Measurements from ENCODE around the gene MVP.
"Not testable (repeated sequence)": the region's sequence is repeated elsewhere in the genome, so short reads cannot be mapped to it uniquely, and the experiment has no call there.

Gene MVP

GRCh38 chr16:29824589-29825144, 4.4 kb downstream of the MVP start:
- DNase-seq (ENCODE audit: low spot score), result peak; percentile 50
- no peak for TF ChIP-seq CTCF (conservative IDR thresholded peaks at IDR 0.05; ENCODE audit: low read depth)
- peak overlapping the region; percentile 99 for H3K27ac ChIP-seq
- ChIA-PET POLR2A (ENCODE audit: low non-redundant PET) (interaction anchor here (0.5 kb wide), 1 partner anchor 8 kb away, joined by 10 read pairs; no protein-coding TSS in a partner anchor), CTCF (interaction anchor here (0.6 to 1.4 kb wide), 4 partner anchors 8 to 207 kb away, joined by 3 to 5 read pairs (median 4); no protein-coding TSS in a partner anchor)

GRCh38 chr16:29825145-29826044, 5.1 kb downstream of the MVP start:
- peak overlapping the region; percentile 99 for H3K27ac ChIP-seq
- ChIA-PET CTCF (interaction anchor here (0.6 to 0.8 kb wide), 2 partner anchors 9 to 18 kb away, joined by 3 to 5 read pairs; no protein-coding TSS in a partner anchor), POLR2A (ENCODE audit: low non-redundant PET) (no interaction called here)
- TF ChIP-seq CTCF (conservative IDR thresholded peaks at IDR 0.05; ENCODE audit: low read depth), result no peak
- DNase-seq (ENCODE audit: low spot score), result peak; percentile 33

- ChIA-PET POLR2A (ENCODE audit: low non-redundant PET) (interaction anchor here (0.6 kb wide), 1 partner anchor 99 kb away, joined by 3 read pairs; the partner anchor contains the start of gene KCTD13), CTCF (interaction anchor here (0.8 kb wide), 1 partner anchor 19 kb away, joined by 3 read pairs; no protein-coding TSS in a partner anchor)
- no peak for TF ChIP-seq CTCF (conservative IDR thresholded peaks at IDR 0.05; ENCODE audit: low read depth)
- H3K27ac ChIP-seq, result peak overlapping the region; percentile 99
- no peak for DNase-seq (ENCODE audit: low spot score)
These were observed 6.1 kb downstream of the MVP start for GRCh38 chr16:29826342-29826695.

GRCh38 chr16:29830774-29831173, 10.5 kb downstream of the MVP start:
- POLR2A ChIA-PET (ENCODE audit: low non-redundant PET), result no interaction called here
- peak overlapping the region; percentile 14; the same call in 1 of the 2 replicates for H3K27ac ChIP-seq
- CTCF ChIA-PET, result no interaction called here
- DNase-seq (ENCODE audit: low spot score), result no peak
- TF ChIP-seq CTCF (conservative IDR thresholded peaks at IDR 0.05; ENCODE audit: low read depth), result no peak

GRCh38 chr16:29831490-29831889, 11.2 kb downstream of the MVP start:
- peak overlapping the region; percentile 14; the same call in 1 of the 2 replicates for H3K27ac ChIP-seq
- TF ChIP-seq CTCF (conservative IDR thresholded peaks at IDR 0.05; ENCODE audit: low read depth), result no peak
- ChIA-PET CTCF (no interaction called here), POLR2A (ENCODE audit: low non-redundant PET) (no interaction called here)
- DNase-seq (ENCODE audit: low spot score), result no peak

- not testable (repeated sequence) for DNase-seq (ENCODE audit: low spot score); H3K27ac ChIP-seq
- CTCF ChIA-PET, result interaction anchor here (0.6 kb wide), 1 partner anchor 17 kb away, joined by 3 read pairs; the partner anchor contains the start of gene PAGR1
- POLR2A ChIA-PET (ENCODE audit: low non-redundant PET), result interaction anchor here (0.8 kb wide), 1 partner anchor 9 kb away, joined by 10 read pairs; no protein-coding TSS in a partner anchor
These were observed 13.0 kb downstream of the MVP start for GRCh38 chr16:29833219-29833618.
